Activated CD4-positive, alpha-beta T cell treated with anti-CD3 and anti-CD28 coated beads, Interleukin-2, Interleukin-6, amounts not matched to agents 100 ng/mL and 50 ng/mL, durations not matched to agents 16 hours and 8 hours (primary cell): ENCODE data around the gene DHRS7.

ENCODE experiments used
- DNase-seq: peaks from one replicate; pipeline ENCODE4 v3.0.0-alpha.2; 2020

The DHRS7 gene

GRCh38 chr14:60164712-60165546 is at the start of gene DHRS7:
Gene DHRS7 (minus strand): TSS chr14:60165398. CDS start chr14:60165309, 89 bp downstream.
- DNase-seq, result peak; percentile 81

- no peak for DNase-seq
These were observed 49.4 kb upstream of the DHRS7 start for GRCh38 chr14:60214415-60215126.

GRCh38 chr14:60214003-60214402 is 48.8 kb upstream of the DHRS7 start:
- no peak for DNase-seq

- no peak for DNase-seq
These were observed 47.5 kb upstream of the DHRS7 start for GRCh38 chr14:60212503-60213371.

GRCh38 chr14:60211153-60211552 is 46.0 kb upstream of the DHRS7 start:
- DNase-seq, result no peak

- no peak for DNase-seq
These were observed 45.5 kb upstream of the DHRS7 start for GRCh38 chr14:60210703-60211102.

- DNase-seq, result no peak
These were observed 41.8 kb upstream of the DHRS7 start for GRCh38 chr14:60206837-60207533.

- peak; percentile 11 for DNase-seq
These were observed 41.1 kb upstream of the DHRS7 start for GRCh38 chr14:60206249-60206670.

- no peak for DNase-seq
These were observed 39.9 kb upstream of the DHRS7 start for GRCh38 chr14:60204843-60205774.

- DNase-seq, result no peak
These were observed 39.1 kb upstream of the DHRS7 start for GRCh38 chr14:60204104-60204842.

- no peak for DNase-seq
These were observed 34.1 kb upstream of the DHRS7 start for GRCh38 chr14:60199321-60199720.

GRCh38 chr14:60197629-60198303 is 32.6 kb upstream of the DHRS7 start:
- DNase-seq, result no peak

GRCh38 chr14:60196291-60196690 is 31.1 kb upstream of the DHRS7 start:
- no peak for DNase-seq

- DNase-seq, result no peak
These were observed 30.1 kb upstream of the DHRS7 start for GRCh38 chr14:60195179-60195810.

- peak; percentile 9 for DNase-seq
These were observed 25.0 kb upstream of the DHRS7 start for GRCh38 chr14:60189923-60190840.

GRCh38 chr14:60188696-60189095 is 23.5 kb upstream of the DHRS7 start:
- no peak for DNase-seq

GRCh38 chr14:60188115-60188514 is 22.9 kb upstream of the DHRS7 start:
- no peak for DNase-seq

- DNase-seq, result no peak
These were observed 19.8 kb upstream of the DHRS7 start for GRCh38 chr14:60184905-60185555.
